AG04450 (cell line): ENCODE measurements around the gene TRIOBP. TPM values are rescaled to one million over a fixed set of nuclear protein-coding genes. Genes with fewer than 3 reads are reported as not detected.

Experiments
- CTCF ChIA-PET: fragments of 300-600, 350-600 bp; formaldehyde crosslinking; extraction: SDS; loops from one replicate; lab custom pipeline; 2022; ENCODE audit warnings: antibody characterized with exemption, inconsistent platforms; lab: Charles Lee
- POLR2A ChIA-PET: fragments of 350-600 bp; formaldehyde crosslinking; extraction: SDS; loops from one replicate; lab custom pipeline; 2021; ENCODE audit warnings: antibody characterized with exemption, inconsistent platforms; lab: Yijun Ruan, JAX
- DNase-seq: peaks from one replicate; pipeline ENCODE4 v3.0.0-alpha.2; 2011; ENCODE audit warnings: low read depth, low spot score
- H3K27ac ChIP-seq: one replicate; pipeline ENCODE4 v1.5.1; 2012; ENCODE audit warnings: low read depth, low read length, control low read depth
- H3K27me3 ChIP-seq: one replicate; pipeline ENCODE4 v1.6.0; 2012; ENCODE audit warnings: low read length; ENCODE audit not compliant: control insufficient read depth, insufficient read depth
- H3K4me3 ChIP-seq: 2 replicates; pipeline ENCODE4 v1.5.1; 2011; ENCODE audit warnings: mild to moderate bottlenecking, low read depth, low read length, control low read depth
- H3K9me3 ChIP-seq: 2 replicates; pipeline ENCODE4 v1.5.1; 2012; ENCODE audit warnings: low read length; ENCODE audit not compliant: control insufficient read depth, insufficient read depth
- polyA plus RNA-seq: library from polyadenylated mRNA; depleted of rRNA; stranded (reverse); fragments of >200 nt; gene quantifications from 2 replicates; pipeline ENCODE4 v1.2.3, GENCODE V29; 2011
- TF ChIP-seq, protein P1 (sequence below): IDR thresholded peaks from 2 replicates; pipeline ENCODE4 v1.5.1; 2011; ENCODE audit warnings: low read depth, low read length, control low read depth, inconsistent platforms

The TRIOBP gene
- polyA plus RNA-seq, 1 experiment: 37.0 TPM

DNA sequence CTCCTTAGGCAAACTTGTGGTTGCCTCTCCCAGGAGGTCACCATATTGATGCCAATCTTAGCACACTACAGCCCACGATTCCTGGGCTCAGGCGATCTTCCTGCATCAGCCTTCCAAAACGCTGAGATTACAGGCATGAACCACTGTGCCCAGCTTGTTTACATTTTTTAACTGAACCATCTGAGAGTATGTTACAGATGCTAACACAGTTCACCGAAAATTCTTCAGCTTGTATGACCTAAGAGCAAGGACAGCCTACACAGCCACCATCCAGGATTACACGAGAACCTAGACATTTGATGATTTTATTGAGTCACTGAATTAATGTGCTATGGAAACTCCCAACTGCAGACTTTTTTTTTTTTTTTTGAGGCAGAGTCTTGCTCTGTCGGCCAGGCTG is 27.3 kb upstream of the TRIOBP start:
- H3K27me3 ChIP-seq: no peaks in the 10 kb centered on the region
- ChIA-PET CTCF (interaction anchor here (1.1 kb wide), 1 partner anchor 12 kb away, joined by 3 read pairs; no protein-coding TSS in a partner anchor), POLR2A (interaction anchor here (0.8 to 1.3 kb wide), 4 partner anchors 8 to 71 kb away, joined by 4 to 10 read pairs (median 4); partner anchors contain the start of gene PDXP)
- TF ChIP-seq, protein P1, sequence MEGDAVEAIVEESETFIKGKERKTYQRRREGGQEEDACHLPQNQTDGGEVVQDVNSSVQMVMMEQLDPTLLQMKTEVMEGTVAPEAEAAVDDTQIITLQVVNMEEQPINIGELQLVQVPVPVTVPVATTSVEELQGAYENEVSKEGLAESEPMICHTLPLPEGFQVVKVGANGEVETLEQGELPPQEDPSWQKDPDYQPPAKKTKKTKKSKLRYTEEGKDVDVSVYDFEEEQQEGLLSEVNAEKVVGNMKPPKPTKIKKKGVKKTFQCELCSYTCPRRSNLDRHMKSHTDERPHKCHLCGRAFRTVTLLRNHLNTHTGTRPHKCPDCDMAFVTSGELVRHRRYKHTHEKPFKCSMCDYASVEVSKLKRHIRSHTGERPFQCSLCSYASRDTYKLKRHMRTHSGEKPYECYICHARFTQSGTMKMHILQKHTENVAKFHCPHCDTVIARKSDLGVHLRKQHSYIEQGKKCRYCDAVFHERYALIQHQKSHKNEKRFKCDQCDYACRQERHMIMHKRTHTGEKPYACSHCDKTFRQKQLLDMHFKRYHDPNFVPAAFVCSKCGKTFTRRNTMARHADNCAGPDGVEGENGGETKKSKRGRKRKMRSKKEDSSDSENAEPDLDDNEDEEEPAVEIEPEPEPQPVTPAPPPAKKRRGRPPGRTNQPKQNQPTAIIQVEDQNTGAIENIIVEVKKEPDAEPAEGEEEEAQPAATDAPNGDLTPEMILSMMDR: no peak
- no peak overlapping the region for H3K4me3 ChIP-seq
- H3K27ac ChIP-seq: peak overlapping the region; percentile 70
- no peak for DNase-seq
- no peaks in the 10 kb centered on the region; the same call in 1 of the 2 replicates for H3K9me3 ChIP-seq

DNA sequence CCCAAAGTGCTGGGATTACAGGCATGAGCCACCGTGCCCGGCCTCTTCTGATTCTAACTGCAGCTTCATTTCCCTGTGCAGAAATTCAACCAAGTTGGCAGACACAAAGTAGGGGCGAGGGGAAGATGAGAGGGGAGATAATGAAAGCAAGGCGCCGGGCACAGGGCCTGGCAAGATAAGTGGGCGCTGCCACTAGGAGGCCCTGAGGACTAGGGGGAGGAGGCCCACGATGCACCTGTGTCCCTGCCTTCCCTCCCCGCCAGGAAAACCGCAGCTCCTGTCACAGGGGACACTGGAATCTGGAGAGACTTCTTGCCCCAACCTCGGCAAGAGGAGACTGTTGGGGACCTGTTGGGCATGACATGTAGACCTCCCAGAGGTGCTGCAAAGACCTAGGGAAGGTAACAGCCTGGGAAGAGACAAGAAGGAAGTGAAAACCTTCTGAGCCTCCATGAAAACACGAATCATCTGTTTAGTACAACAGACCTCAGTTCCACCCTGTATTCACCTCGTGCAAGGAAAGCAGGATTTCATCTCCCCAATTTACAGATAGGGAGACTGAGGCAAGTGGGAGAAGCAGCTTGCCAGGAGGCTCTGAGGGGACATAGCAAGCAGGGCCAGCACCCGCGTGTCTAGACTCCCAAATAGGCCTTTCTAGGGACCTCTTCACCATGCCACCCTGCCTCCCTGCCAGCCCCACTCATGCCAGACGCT is 24.5 kb upstream of the TRIOBP start:
- CTCF ChIA-PET: interaction anchor here (1.4 kb wide), 2 partner anchors 11 kb away, joined by 3 read pairs; no protein-coding TSS in a partner anchor
- POLR2A ChIA-PET: no interaction called here
- Histone ChIP-seq H3K9me3 (no peaks in the 10 kb centered on the region; the same call in 1 of the 2 replicates), H3K27me3 (no peaks in the 10 kb centered on the region), H3K27ac (no peak overlapping the region), H3K4me3 (no peak overlapping the region)
- TF ChIP-seq, protein P1: no peak
- no peak for DNase-seq

DNA sequence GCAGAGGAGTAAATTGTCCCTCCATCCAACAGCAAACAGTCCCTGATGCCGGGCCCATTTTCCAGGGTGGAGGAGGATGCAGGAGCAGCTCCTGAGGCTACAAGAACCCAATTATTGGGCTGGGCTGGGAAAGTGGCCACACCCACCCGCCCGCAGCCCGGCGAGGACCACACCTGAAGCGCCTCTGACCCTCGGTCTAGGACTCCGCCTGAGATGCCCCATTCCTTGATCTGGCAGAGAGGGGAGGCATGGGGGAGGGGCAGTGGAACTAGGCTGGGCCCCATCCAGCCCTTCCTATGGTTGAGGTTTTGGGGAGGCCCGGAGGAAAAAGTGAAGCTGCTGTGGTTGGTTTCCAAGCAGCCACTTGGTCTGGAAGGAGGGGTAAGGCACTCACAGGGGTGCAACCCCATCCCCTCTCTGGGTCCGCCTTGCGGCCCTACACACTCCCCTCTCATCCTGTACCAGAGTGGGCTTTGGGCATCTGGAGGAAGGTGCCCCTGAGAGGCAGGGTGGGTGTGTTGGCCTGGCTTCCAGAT is 23.9 kb upstream of the TRIOBP start:
- H3K4me3 ChIP-seq: no peak overlapping the region
- no peak for DNase-seq
- H3K27ac ChIP-seq: no peak overlapping the region
- H3K9me3 ChIP-seq: no peaks in the 10 kb centered on the region; the same call in 1 of the 2 replicates
- TF ChIP-seq, protein P1: no peak
- no peaks in the 10 kb centered on the region for H3K27me3 ChIP-seq
- ChIA-PET POLR2A (no interaction called here), CTCF (interaction anchor here (1.4 kb wide), 1 partner anchor 12 kb away, joined by 3 read pairs; no protein-coding TSS in a partner anchor)

DNA sequence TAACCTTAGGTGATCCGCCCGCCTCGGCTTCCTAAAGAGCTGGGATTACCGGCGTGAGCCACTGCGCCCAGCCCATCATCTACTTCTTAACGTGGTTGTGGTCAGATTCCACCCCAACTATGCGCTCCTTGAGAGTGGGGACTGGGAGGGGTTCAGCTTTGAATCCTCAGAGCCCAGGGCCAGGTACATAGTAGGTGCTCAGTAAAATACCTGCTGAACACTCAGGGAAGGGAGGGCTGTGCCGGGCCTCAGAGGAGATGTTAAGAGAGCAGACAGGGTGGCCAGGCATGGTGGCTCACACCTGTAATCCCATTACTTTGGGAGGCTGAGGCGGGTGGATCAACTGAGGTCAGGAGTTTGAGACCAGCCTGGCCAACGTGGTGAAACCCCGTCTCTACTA is 22.6 kb upstream of the TRIOBP start:
- no peak overlapping the region for H3K4me3 ChIP-seq
- DNase-seq: no peak
- peak overlapping the region; percentile 94 for H3K27ac ChIP-seq
- POLR2A ChIA-PET: interaction anchor here (1.2 to 2.5 kb wide), 3 partner anchors 10 to 29 kb away, joined by 3 to 46 read pairs (median 20); partner anchors contain the start of gene PDXP
- CTCF ChIA-PET: interaction anchor here (1.4 kb wide), 1 partner anchor 13 kb away, joined by 3 read pairs; no protein-coding TSS in a partner anchor
- TF ChIP-seq, protein P1: no peak
- H3K9me3 ChIP-seq: no peaks in the 10 kb centered on the region; the same call in 1 of the 2 replicates
- no peaks in the 10 kb centered on the region for H3K27me3 ChIP-seq
